Measurements from ENCODE around the gene FRMD8.
A peak's percentile ranks its signal among the peaks of the same experiment; 100 is the strongest.

FRMD8 gene

GRCh38 chr11:65432100-65432650, 45.7 kb downstream of the FRMD8 start:
- TF ChIP-seq EP300 (IDR thresholded peaks at IDR 0.05; ENCODE audit: borderline replicate concordance) (no peak), TEAD4 (IDR thresholded peaks at IDR 0.05) (no peak), EGR1 (IDR thresholded peaks at IDR 0.05) (no peak), TCF12 (IDR thresholded peaks at IDR 0.05; ENCODE audit: low read depth) (no peak), CEBPB (IDR thresholded peaks at IDR 0.05) (no peak), RAD21 (IDR thresholded peaks at IDR 0.05; ENCODE audit: low read depth) (no peak)

DNA sequence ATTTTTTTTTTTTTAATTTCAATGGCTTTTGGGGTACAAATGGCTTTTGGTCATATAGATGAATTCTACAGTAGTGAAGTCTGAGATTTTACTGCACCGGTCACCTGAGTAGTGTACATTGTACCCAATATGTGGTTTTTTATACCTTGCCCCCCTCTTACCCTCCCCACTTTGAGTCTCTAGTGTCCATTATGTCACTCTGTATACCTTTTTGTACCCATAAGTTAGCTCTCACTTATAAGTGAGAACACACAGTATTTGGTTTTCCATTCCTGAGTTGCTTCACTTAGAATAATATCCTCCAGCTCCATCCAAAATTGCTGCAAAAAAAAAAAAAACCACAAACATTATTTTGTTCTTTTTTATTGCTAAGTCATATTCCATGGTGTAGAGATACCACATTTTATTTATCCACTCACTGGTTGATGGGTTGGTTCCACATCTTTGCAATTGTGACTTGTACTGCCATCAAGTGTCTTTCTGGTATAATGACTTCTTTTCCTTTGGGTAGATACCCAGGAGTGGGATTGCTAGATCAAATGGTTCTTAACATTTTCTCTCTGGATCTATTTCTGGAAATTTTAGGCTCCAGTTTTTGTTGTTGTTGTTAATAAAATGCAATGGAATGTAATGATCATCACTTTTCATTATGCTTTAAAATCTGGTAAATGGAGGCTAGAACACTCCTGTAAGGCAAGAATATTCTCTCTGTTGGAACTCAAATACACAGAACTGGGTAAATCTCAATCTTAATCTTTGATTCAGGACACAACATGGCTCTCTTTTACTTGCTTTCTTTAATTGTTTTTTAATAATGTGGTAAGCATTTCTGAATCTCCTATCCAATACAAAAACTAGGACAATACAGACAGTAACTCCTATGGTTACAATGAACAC, 46.5 kb downstream of the FRMD8 start:
- no peak for TF ChIP-seq EGR1 (IDR thresholded peaks at IDR 0.05)
- TF ChIP-seq RAD21 (IDR thresholded peaks at IDR 0.05; ENCODE audit: low read depth): peak; percentile 76

DNA sequence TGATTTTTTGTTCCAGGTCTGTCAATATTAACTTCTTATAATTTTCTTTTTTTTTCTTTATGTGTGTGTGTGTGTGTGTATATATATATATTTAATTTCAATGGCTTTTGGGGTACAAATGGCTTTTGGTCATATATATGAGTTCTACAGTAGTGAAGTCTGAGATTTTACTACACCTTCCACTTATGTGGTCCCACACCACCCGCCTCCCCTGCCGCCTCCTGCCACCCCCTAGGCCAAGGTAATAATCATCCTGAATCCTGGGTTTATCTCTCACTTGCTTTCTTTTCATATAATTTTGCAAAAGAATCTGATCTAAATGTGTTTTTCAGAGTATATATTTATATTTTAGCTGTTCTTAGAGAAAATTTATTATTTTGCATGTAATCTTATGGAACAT, 47.2 kb downstream of the FRMD8 start:
- TF ChIP-seq RAD21 (IDR thresholded peaks at IDR 0.05; ENCODE audit: low read depth) (no peak), ZBTB7A (IDR thresholded peaks at IDR 0.05; ENCODE audit: low read depth) (no peak), YY1 (IDR thresholded peaks at IDR 0.05; ENCODE audit: low read depth) (no peak), CEBPB (IDR thresholded peaks at IDR 0.05) (no peak), TCF12 (IDR thresholded peaks at IDR 0.05; ENCODE audit: low read depth) (no peak), CREB1 (IDR thresholded peaks at IDR 0.05; ENCODE audit: low read depth) (no peak), EGR1 (IDR thresholded peaks at IDR 0.05) (no peak), NFIC (IDR thresholded peaks at IDR 0.05) (no peak), TAF1 (IDR thresholded peaks at IDR 0.05; ENCODE audit: low read depth) (no peak), TEAD4 (IDR thresholded peaks at IDR 0.05) (no peak), EP300 (IDR thresholded peaks at IDR 0.05; ENCODE audit: borderline replicate concordance) (no peak), FOXM1 (IDR thresholded peaks at IDR 0.05; ENCODE audit: borderline replicate concordance, low read depth) (no peak)
- TF ChIP-seq, protein P1, sequence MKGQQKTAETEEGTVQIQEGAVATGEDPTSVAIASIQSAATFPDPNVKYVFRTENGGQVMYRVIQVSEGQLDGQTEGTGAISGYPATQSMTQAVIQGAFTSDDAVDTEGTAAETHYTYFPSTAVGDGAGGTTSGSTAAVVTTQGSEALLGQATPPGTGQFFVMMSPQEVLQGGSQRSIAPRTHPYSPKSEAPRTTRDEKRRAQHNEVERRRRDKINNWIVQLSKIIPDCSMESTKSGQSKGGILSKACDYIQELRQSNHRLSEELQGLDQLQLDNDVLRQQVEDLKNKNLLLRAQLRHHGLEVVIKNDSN (IDR thresholded peaks at IDR 0.05): no peak
- TF ChIP-seq, protein P2, sequence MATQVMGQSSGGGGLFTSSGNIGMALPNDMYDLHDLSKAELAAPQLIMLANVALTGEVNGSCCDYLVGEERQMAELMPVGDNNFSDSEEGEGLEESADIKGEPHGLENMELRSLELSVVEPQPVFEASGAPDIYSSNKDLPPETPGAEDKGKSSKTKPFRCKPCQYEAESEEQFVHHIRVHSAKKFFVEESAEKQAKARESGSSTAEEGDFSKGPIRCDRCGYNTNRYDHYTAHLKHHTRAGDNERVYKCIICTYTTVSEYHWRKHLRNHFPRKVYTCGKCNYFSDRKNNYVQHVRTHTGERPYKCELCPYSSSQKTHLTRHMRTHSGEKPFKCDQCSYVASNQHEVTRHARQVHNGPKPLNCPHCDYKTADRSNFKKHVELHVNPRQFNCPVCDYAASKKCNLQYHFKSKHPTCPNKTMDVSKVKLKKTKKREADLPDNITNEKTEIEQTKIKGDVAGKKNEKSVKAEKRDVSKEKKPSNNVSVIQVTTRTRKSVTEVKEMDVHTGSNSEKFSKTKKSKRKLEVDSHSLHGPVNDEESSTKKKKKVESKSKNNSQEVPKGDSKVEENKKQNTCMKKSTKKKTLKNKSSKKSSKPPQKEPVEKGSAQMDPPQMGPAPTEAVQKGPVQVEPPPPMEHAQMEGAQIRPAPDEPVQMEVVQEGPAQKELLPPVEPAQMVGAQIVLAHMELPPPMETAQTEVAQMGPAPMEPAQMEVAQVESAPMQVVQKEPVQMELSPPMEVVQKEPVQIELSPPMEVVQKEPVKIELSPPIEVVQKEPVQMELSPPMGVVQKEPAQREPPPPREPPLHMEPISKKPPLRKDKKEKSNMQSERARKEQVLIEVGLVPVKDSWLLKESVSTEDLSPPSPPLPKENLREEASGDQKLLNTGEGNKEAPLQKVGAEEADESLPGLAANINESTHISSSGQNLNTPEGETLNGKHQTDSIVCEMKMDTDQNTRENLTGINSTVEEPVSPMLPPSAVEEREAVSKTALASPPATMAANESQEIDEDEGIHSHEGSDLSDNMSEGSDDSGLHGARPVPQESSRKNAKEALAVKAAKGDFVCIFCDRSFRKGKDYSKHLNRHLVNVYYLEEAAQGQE (IDR thresholded peaks at IDR 0.05; ENCODE audit: low read depth): no peak
- TF ChIP-seq, protein P3, sequence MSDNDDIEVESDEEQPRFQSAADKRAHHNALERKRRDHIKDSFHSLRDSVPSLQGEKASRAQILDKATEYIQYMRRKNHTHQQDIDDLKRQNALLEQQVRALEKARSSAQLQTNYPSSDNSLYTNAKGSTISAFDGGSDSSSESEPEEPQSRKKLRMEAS (IDR thresholded peaks at IDR 0.05): no peak

- TF ChIP-seq FOXM1 (IDR thresholded peaks at IDR 0.05; ENCODE audit: borderline replicate concordance, low read depth): no peak
- TF ChIP-seq TAF1 (IDR thresholded peaks at IDR 0.05; ENCODE audit: low read depth): no peak
- no peak for TF ChIP-seq CEBPB (IDR thresholded peaks at IDR 0.05)
- TF ChIP-seq, protein P1 (IDR thresholded peaks at IDR 0.05): no peak
- TF ChIP-seq, protein P2 (IDR thresholded peaks at IDR 0.05; ENCODE audit: low read depth): no peak
- no peak for TF ChIP-seq TCF12 (IDR thresholded peaks at IDR 0.05; ENCODE audit: low read depth)
- no peak for TF ChIP-seq RAD21 (IDR thresholded peaks at IDR 0.05; ENCODE audit: low read depth)
- no peak for TF ChIP-seq EP300 (IDR thresholded peaks at IDR 0.05; ENCODE audit: borderline replicate concordance)
- TF ChIP-seq YY1 (IDR thresholded peaks at IDR 0.05; ENCODE audit: low read depth): no peak
- TF ChIP-seq NFIC (IDR thresholded peaks at IDR 0.05): no peak
- no peak for TF ChIP-seq ZBTB7A (IDR thresholded peaks at IDR 0.05; ENCODE audit: low read depth)
- TF ChIP-seq CREB1 (IDR thresholded peaks at IDR 0.05; ENCODE audit: low read depth): no peak
- TF ChIP-seq, protein P3 (IDR thresholded peaks at IDR 0.05): no peak
- TF ChIP-seq TEAD4 (IDR thresholded peaks at IDR 0.05): no peak
- TF ChIP-seq EGR1 (IDR thresholded peaks at IDR 0.05): no peak
These were observed 47.7 kb downstream of the FRMD8 start for GRCh38 chr11:65434057-65434666.

GRCh38 chr11:65434667-65435410, 48.4 kb downstream of the FRMD8 start:
- TF ChIP-seq, protein P1 (IDR thresholded peaks at IDR 0.05): no peak
- TF ChIP-seq TCF12 (IDR thresholded peaks at IDR 0.05; ENCODE audit: low read depth) (no peak), CREB1 (IDR thresholded peaks at IDR 0.05; ENCODE audit: low read depth) (no peak), TEAD4 (IDR thresholded peaks at IDR 0.05) (no peak), EP300 (IDR thresholded peaks at IDR 0.05; ENCODE audit: borderline replicate concordance) (no peak), RAD21 (IDR thresholded peaks at IDR 0.05; ENCODE audit: low read depth) (no peak), TAF1 (IDR thresholded peaks at IDR 0.05; ENCODE audit: low read depth) (no peak), FOXM1 (IDR thresholded peaks at IDR 0.05; ENCODE audit: borderline replicate concordance, low read depth) (no peak), EGR1 (IDR thresholded peaks at IDR 0.05) (no peak), ZBTB7A (IDR thresholded peaks at IDR 0.05; ENCODE audit: low read depth) (no peak), NFIC (IDR thresholded peaks at IDR 0.05) (no peak)
- TF ChIP-seq, protein P3 (IDR thresholded peaks at IDR 0.05): no peak
- TF ChIP-seq, protein P2 (IDR thresholded peaks at IDR 0.05; ENCODE audit: low read depth): no peak
